PC-3 (cell line): ENCODE results near the gene FOXN3. TPM values are rescaled to one million over a fixed set of nuclear protein-coding genes. Genes with fewer than 3 reads are reported as not detected.

ENCODE experiments used
- ATAC-seq: fragments of 200-7000 bp; cut with Tn5 transposase; 2 replicates; pipeline ENCODE4 v1.9.1; 2020; ENCODE audit warnings: mild to moderate bottlenecking, moderate library complexity
- BruUV-seq: library from RNA; stranded (reverse); fragments of 400-500 nt; replicated peaks from 2 replicates; lab custom pipeline; 2021; lab: Mats Ljungman, UMichigan
- CTCF ChIA-PET: fragments of 300-600 bp; sonication (Branson Sonifier 250); formaldehyde crosslinking; loops from one replicate; lab custom pipeline; 2022; ENCODE audit warnings: antibody characterized with exemption; lab: Charles Lee
- POLR2A ChIA-PET: fragments of 300-600 bp; sonication (Branson Sonifier 250); formaldehyde crosslinking; loops from one replicate; lab custom pipeline; 2022; ENCODE audit warnings: antibody characterized with exemption; ENCODE audit not compliant: unreplicated experiment; lab: Charles Lee
- DNase-seq: peaks from one replicate; pipeline ENCODE4 v3.0.0-alpha.2; 2015
- H2AFZ ChIP-seq: fragments of 300-600 bp; sonication (generic); 2 replicates; pipeline ENCODE4 v1.6.0; 2016; ENCODE audit warnings: antibody characterized with exemption, low read length
- H3F3A ChIP-seq: fragments of 300-600 bp; sonication (generic); one replicate; pipeline ENCODE4 v1.6.0; 2017; ENCODE audit warnings: antibody characterized with exemption, low read length, control low read depth, mild to moderate bottlenecking; ENCODE audit not compliant: unreplicated experiment
- H3K27ac ChIP-seq: fragments of 300-600 bp; sonication (generic); 2 replicates; pipeline ENCODE4 v1.5.1; 2016; ENCODE audit warnings: mild to moderate bottlenecking, low read length
- H3K27me3 ChIP-seq: fragments of 300-600 bp; sonication (generic); 2 replicates; pipeline ENCODE4 v1.6.1; 2016; ENCODE audit warnings: low read length, mixed read lengths
- H3K36me3 ChIP-seq: fragments of 300-600 bp; sonication (generic); 2 replicates; pipeline ENCODE4 v1.6.1; 2016; ENCODE audit warnings: low read depth, mixed run types, low read length, mixed read lengths
- H3K4me1 ChIP-seq: fragments of 300-600 bp; sonication (generic); 2 replicates; pipeline ENCODE4 v1.5.1; 2016; ENCODE audit warnings: low read length; ENCODE audit not compliant: insufficient read depth
- H3K4me2 ChIP-seq: fragments of 300-600 bp; sonication (generic); 2 replicates; pipeline ENCODE4 v1.6.0; 2016; ENCODE audit warnings: low read length
- H3K4me3 ChIP-seq: fragments of 300-600 bp; sonication (generic); 2 replicates; pipeline ENCODE4 v1.5.1; 2016; ENCODE audit warnings: mild to moderate bottlenecking, low read length, mixed read lengths
- H3K79me2 ChIP-seq: fragments of 300-600 bp; sonication (generic); 2 replicates; pipeline ENCODE4 v1.6.1; 2017; ENCODE audit warnings: low read length, mixed read lengths
- H3K9ac ChIP-seq: fragments of 300-600 bp; sonication (generic); 2 replicates; pipeline ENCODE4 v1.6.0; 2016; ENCODE audit warnings: mild to moderate bottlenecking, low read length
- H3K9me2 ChIP-seq: fragments of 300-600 bp; sonication (generic); replicated peaks from 2 replicates; pipeline ENCODE4 v1.6.1; 2016; ENCODE audit warnings: mixed run types, low read length, mixed read lengths
- H3K9me3 ChIP-seq: fragments of 300-600 bp; sonication (generic); 2 replicates; pipeline ENCODE4 v1.6.1; 2016; ENCODE audit warnings: low read length, mixed read lengths
- H4K20me1 ChIP-seq: fragments of 300-600 bp; sonication (generic); 2 replicates; pipeline ENCODE4 v1.6.1; 2016; ENCODE audit warnings: low read length, mixed read lengths
- CTCF ChIP-seq: fragments of 300-600 bp; sonication (generic); conservative IDR thresholded peaks from 2 replicates; pipeline ENCODE4 v1.5.1; 2017; ENCODE audit warnings: antibody characterized with exemption, low read depth, mild to moderate bottlenecking, low read length
- EZH2 ChIP-seq: fragments of 300-600 bp; sonication (generic); IDR thresholded peaks from one replicate; pipeline ENCODE4 v1.6.1; 2017; ENCODE audit warnings: antibody characterized with exemption, mild to moderate bottlenecking, low read length; ENCODE audit not compliant: unreplicated experiment
- EZH2phosphoT487 ChIP-seq: fragments of 300-600 bp; sonication (generic); IDR thresholded peaks from 2 replicates; pipeline ENCODE4 v1.6.1; 2018; ENCODE audit warnings: mild to moderate bottlenecking, antibody characterized with exemption, low read length, borderline replicate concordance
- intact Hi-C: fragments of 100-400 bp; cut with micrococcal nuclease; formaldehyde crosslinking; loops from 2 replicates; pipeline ENCODE4 v1.9.0; 2023
- total RNA-seq: library from RNA; depleted of rRNA; stranded (reverse); fragments of >200 nt; gene quantifications from 2 replicates; pipeline ENCODE4 v1.2.3, GENCODE V29; 2014

Gene FOXN3
- total RNA-seq, 1 experiment from 2014 or later, result 13.3 TPM

GRCh38 chr14:89215114-89215513 lies 201.9 kb downstream of the FOXN3 start:
- H3K9ac ChIP-seq, result no peak overlapping the region
- BruUV-seq, result no TSS peak
- H3K4me2 ChIP-seq, result peak overlapping the region; percentile 74; the same call in 1 of the 2 replicates
- H3F3A ChIP-seq, result peaks cover 7% of the 10 kb centered on the region
- TF ChIP-seq CTCF (no peak), EZH2 (no peak), EZH2phosphoT487 (no peak)
- H3K27ac ChIP-seq, result no peak overlapping the region
- H3K9me2 ChIP-seq, result no peaks in the 10 kb centered on the region
- ATAC-seq (no peak), DNase-seq (peak; percentile 11)
- H3K4me3 ChIP-seq, result no peak overlapping the region
- H3K79me2 ChIP-seq, result no peaks in the 10 kb centered on the region
- H2AFZ ChIP-seq, result no peak overlapping the region
- intact Hi-C loops, result no loop called here
- H4K20me1 ChIP-seq, result no peaks in the 10 kb centered on the region
- H3K4me1 ChIP-seq, result peaks cover 20% of the 10 kb centered on the region
- H3K27me3 ChIP-seq, result no peaks in the 10 kb centered on the region
- H3K9me3 ChIP-seq, result no peaks in the 10 kb centered on the region
- POLR2A ChIA-PET, result no interaction called here
- CTCF ChIA-PET, result interaction anchor here (0.6 kb wide), 1 partner anchor 37 kb away, joined by 7 read pairs; no protein-coding TSS in a partner anchor
- H3K36me3 ChIP-seq, result no peaks in the 10 kb centered on the region

GRCh38 chr14:89214221-89214965 lies 202.6 kb downstream of the FOXN3 start:
- POLR2A ChIA-PET, result no interaction called here

More at GRCh38 chr14:89214221-89214965, 202.6 kb downstream of the FOXN3 start:
- Histone ChIP-seq H3K27me3 (no peaks in the 10 kb centered on the region), H3K4me2 (peak overlapping the region; percentile 74), H3K79me2 (no peaks in the 10 kb centered on the region), H3K9me2 (no peaks in the 10 kb centered on the region), H3K36me3 (no peaks in the 10 kb centered on the region), H3F3A (peaks cover 7% of the 10 kb centered on the region), H4K20me1 (no peaks in the 10 kb centered on the region), H3K27ac (peak overlapping the region; percentile 50), H3K4me1 (peaks cover 20% of the 10 kb centered on the region), H3K9ac (no peak overlapping the region), H2AFZ (peak overlapping the region; percentile 49), H3K4me3 (peak overlapping the region; percentile 39; the same call in 1 of the 2 replicates), H3K9me3 (no peaks in the 10 kb centered on the region)
- BruUV-seq, result no TSS peak
- CTCF ChIA-PET, result interaction anchor here (0.6 kb wide), 1 partner anchor 36 kb away, joined by 7 read pairs; no protein-coding TSS in a partner anchor
- ATAC-seq, result peak; percentile 99
- DNase-seq, result peak; percentile 80
- peak; percentile 39; the same call in 1 of the 2 replicates for TF ChIP-seq CTCF
- TF ChIP-seq EZH2phosphoT487, result no peak
- intact Hi-C loops, result no loop called here
